Measurements from ENCODE around the gene GPR27. TPM values are rescaled to one million over a fixed set of nuclear protein-coding genes. Genes with fewer than 3 reads are reported as not detected.

GPR27 gene
- total and polyA plus RNA-seq, 2 of the 8 experiments (the other 6 are each of a cell fraction or from before 2014, with no cell fraction given), result 11.3 to 12.5 TPM

DNA sequence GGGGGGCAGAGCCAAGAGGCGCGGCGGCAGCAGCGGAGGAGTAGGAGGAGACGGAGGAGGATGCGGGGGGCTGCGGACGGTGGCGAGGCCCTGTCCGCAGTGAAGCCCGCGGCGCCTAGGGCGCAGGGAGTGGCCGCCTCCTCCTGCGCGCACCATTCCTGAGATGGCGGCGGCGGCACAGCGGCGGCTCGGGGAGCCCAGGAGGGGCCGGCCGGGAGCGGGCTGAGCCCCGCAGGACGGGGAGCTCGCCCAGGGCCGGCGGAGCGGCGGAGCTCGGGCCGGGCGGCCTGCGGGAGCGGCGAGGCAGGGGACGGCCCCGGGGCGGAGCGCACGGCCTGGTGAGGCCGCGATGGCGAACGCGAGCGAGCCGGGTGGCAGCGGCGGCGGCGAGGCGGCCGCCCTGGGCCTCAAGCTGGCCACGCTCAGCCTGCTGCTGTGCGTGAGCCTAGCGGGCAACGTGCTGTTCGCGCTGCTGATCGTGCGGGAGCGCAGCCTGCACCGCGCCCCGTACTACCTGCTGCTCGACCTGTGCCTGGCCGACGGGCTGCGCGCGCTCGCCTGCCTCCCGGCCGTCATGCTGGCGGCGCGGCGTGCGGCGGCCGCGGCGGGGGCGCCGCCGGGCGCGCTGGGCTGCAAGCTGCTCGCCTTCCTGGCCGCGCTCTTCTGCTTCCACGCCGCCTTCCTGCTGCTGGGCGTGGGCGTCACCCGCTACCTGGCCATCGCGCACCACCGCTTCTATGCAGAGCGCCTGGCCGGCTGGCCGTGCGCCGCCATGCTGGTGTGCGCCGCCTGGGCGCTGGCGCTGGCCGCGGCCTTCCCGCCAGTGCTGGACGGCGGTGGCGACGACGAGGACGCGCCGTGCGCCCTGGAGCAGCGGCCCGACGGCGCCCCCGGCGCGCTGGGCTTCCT, at the start of gene GPR27 (continued):
- TF ChIP-seq ZNF274 (IDR thresholded peaks at IDR 0.05; ENCODE audit: borderline replicate concordance, extremely low read depth, low read length) (no peak), ASH2L (IDR thresholded peaks at IDR 0.05; ENCODE audit: low read length) (no peak), EP300 (IDR thresholded peaks at IDR 0.05; ENCODE audit: borderline replicate concordance in 1 of 2, low read depth in 2 of 2, low read length in 2 of 2) (no peak), SP1 (IDR thresholded peaks at IDR 0.05; ENCODE audit: low read depth, low read length) (no peak), POLR2AphosphoS5 (IDR thresholded peaks at IDR 0.05; ENCODE audit: low read depth, low read length) (peak; percentile 17), SIN3A (conservative IDR thresholded peaks at IDR 0.05 in 1 of 2, IDR thresholded peaks at IDR 0.05 in 1 of 2; ENCODE audit: low read depth in 1 of 2, low read length in 2 of 2) (no peak), EZH2 (IDR thresholded peaks at IDR 0.05; ENCODE audit: low read depth, low read length, severe bottlenecking) (peak; percentile 10), GTF2F1 (IDR thresholded peaks at IDR 0.05; ENCODE audit: borderline replicate concordance, low read depth, low read length) (no peak), BRCA1 (IDR thresholded peaks at IDR 0.05; ENCODE audit: low read depth, low read length) (no peak), TAF1 (IDR thresholded peaks at IDR 0.05; ENCODE audit: low read depth, low read length) (peak; percentile 44), RFX5 (IDR thresholded peaks at IDR 0.05; ENCODE audit: borderline replicate concordance, low read depth, low read length) (no peak), NANOG (IDR thresholded peaks at IDR 0.05; ENCODE audit: insufficient read depth, low read depth, low read length, poor library complexity, severe bottlenecking) (no peak), HDAC2 (IDR thresholded peaks at IDR 0.05; ENCODE audit: borderline replicate concordance in 1 of 2, low read depth in 2 of 2, low read length in 2 of 2) (no peak), RNF2 (IDR thresholded peaks at IDR 0.05; ENCODE audit: borderline replicate concordance, low read depth, low read length, missing control alignments, poor library complexity, severe bottlenecking) (no peak)
- TF ChIP-seq, protein P1, sequence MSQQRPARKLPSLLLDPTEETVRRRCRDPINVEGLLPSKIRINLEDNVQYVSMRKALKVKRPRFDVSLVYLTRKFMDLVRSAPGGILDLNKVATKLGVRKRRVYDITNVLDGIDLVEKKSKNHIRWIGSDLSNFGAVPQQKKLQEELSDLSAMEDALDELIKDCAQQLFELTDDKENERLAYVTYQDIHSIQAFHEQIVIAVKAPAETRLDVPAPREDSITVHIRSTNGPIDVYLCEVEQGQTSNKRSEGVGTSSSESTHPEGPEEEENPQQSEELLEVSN (IDR thresholded peaks at IDR 0.05), result peak; percentile 84
- TF ChIP-seq, protein P2, sequence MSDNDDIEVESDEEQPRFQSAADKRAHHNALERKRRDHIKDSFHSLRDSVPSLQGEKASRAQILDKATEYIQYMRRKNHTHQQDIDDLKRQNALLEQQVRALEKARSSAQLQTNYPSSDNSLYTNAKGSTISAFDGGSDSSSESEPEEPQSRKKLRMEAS (IDR thresholded peaks at IDR 0.05), result peak; percentile 80; the same call in 1 of the 2 replicates

Measured in H1 (cell line).